Caco-2 (cell line): ENCODE results near the gene BANK1. TPM values are rescaled to one million over a fixed set of nuclear protein-coding genes. Genes with fewer than 3 reads are reported as not detected.

ENCODE experiments used
- BruUV-seq: library from RNA; stranded (reverse); fragments of 400-500 nt; replicated peaks from 2 replicates; lab custom pipeline; 2021; lab: Mats Ljungman, UMichigan
- CTCF ChIA-PET: fragments of 300-600 bp; sonication (Branson Sonifier 250); formaldehyde crosslinking; loops from one replicate; lab custom pipeline; 2022; ENCODE audit warnings: antibody characterized with exemption; lab: Charles Lee
- POLR2A ChIA-PET: fragments of 300-600 bp; sonication (Branson Sonifier 250); formaldehyde crosslinking; loops from one replicate; lab custom pipeline; 2022; ENCODE audit warnings: antibody characterized with exemption; lab: Charles Lee
- DNase-seq, 2 experiments: peaks; one replicate each; pipeline versions ENCODE4 v3.0.0 to v3.0.0-alpha.2; 2020 to 2022
- H3K27me3 ChIP-seq: replicated peaks from 2 replicates; pipeline ENCODE4 v1.6.0; 2011; ENCODE audit warnings: low read length; ENCODE audit not compliant: control insufficient read depth, insufficient read depth
- H3K36me3 ChIP-seq: 2 replicates; pipeline ENCODE4 v1.5.1; 2011; ENCODE audit warnings: low read length; ENCODE audit not compliant: control insufficient read depth, insufficient read depth
- H3K4me1 ChIP-seq: fragments of 250-450 bp; sonication (Bioruptor Pico); 2 replicates; pipeline ENCODE4 v1.5.1; 2020; ENCODE audit warnings: mild to moderate bottlenecking
- H3K4me3 ChIP-seq: 2 replicates; pipeline ENCODE4 v1.5.1; 2011; ENCODE audit warnings: low read depth, mild to moderate bottlenecking, control low read depth, low read length
- H3K9me3 ChIP-seq: fragments of 250-450 bp; sonication (Bioruptor Pico); 2 replicates; pipeline ENCODE4 v1.5.1; 2020; ENCODE audit warnings: mild to moderate bottlenecking, moderate library complexity
- H3K27ac Mint-ChIP-seq: one replicate; pipeline ENCODE4 v1.8.0; 2022; ENCODE audit warnings: mixed read lengths; ENCODE audit not compliant: unreplicated experiment
- H3K27me3 Mint-ChIP-seq: one replicate; pipeline ENCODE4 v1.8.0; 2022; ENCODE audit warnings: mixed read lengths; ENCODE audit not compliant: insufficient read depth, unreplicated experiment
- H3K36me3 Mint-ChIP-seq: one replicate; pipeline ENCODE4 v1.8.0; 2022; ENCODE audit warnings: mild to moderate bottlenecking, mixed read lengths; ENCODE audit not compliant: insufficient read depth, unreplicated experiment
- H3K4me1 Mint-ChIP-seq: one replicate; pipeline ENCODE4 v1.8.0; 2022; ENCODE audit warnings: low read depth, mixed read lengths; ENCODE audit not compliant: unreplicated experiment
- H3K4me3 Mint-ChIP-seq: one replicate; pipeline ENCODE4 v1.8.0; 2022; ENCODE audit warnings: mild to moderate bottlenecking, moderate library complexity, mixed read lengths; ENCODE audit not compliant: unreplicated experiment
- H3K9me3 Mint-ChIP-seq: one replicate; pipeline ENCODE4 v1.8.0; 2022; ENCODE audit warnings: mixed read lengths; ENCODE audit not compliant: unreplicated experiment
- CTCF ChIP-seq, 2 experiments: fragments of 200-600 bp in 1 of 2; IDR thresholded peaks; 1 replicate in 1 of 2; 2 replicates in 1 of 2; pipeline versions ENCODE4 v1.5.1 to v1.8.0; 2011 to 2022; ENCODE audit warnings: antibody characterized with exemption in 1 of 2, control low read depth in 1 of 2, inconsistent platforms in 1 of 2, low read depth in 1 of 2, low read length in 1 of 2, mild to moderate bottlenecking in 1 of 2, moderate library complexity in 1 of 2; ENCODE audit not compliant: insufficient read depth in 1 of 2, severe bottlenecking in 1 of 2, unreplicated experiment in 1 of 2
- intact Hi-C: fragments of 100-400 bp; cut with micrococcal nuclease; formaldehyde crosslinking; loops from one replicate; pipeline ENCODE4 v1.10.0; 2022; ENCODE audit not compliant: unreplicated experiment
- total RNA-seq: library from RNA; stranded (reverse); gene quantifications from 2 replicates; pipeline ENCODE4 v1.2.3, GENCODE V29; 2022

Gene BANK1
- total RNA-seq, 1 experiment from 2014 or later, result 5.7 TPM

- no peak overlapping the region for H3K27ac Mint-ChIP-seq
- TF ChIP-seq CTCF (IDR thresholded peaks at IDR 0.05; ENCODE audit: insufficient read depth in 1 of 2, low read depth in 1 of 2, low read length in 1 of 2, severe bottlenecking in 1 of 2, unreplicated experiment in 1 of 2), result no peak
- Histone ChIP-seq H3K4me3 (no peak overlapping the region), H3K4me1 (no peaks in the 10 kb centered on the region), H3K36me3 (no peaks in the 10 kb centered on the region), H3K27me3 (no peaks in the 10 kb centered on the region), H3K9me3 (no peaks in the 10 kb centered on the region)
- no peaks in the 10 kb centered on the region for H3K36me3 Mint-ChIP-seq
- ChIA-PET POLR2A (no interaction called here), CTCF (no interaction called here)
- H3K9me3 Mint-ChIP-seq, result no peaks in the 10 kb centered on the region
- intact Hi-C loops, result no loop called here
- BruUV-seq, result no TSS peak
- no peak for DNase-seq
- H3K4me3 Mint-ChIP-seq, result no peak overlapping the region
- H3K27me3 Mint-ChIP-seq, result no peaks in the 10 kb centered on the region
- no peaks in the 10 kb centered on the region for H3K4me1 Mint-ChIP-seq
Measured at GRCh38 chr4:101818362-101818761, 27.8 kb downstream of the BANK1 start.

GRCh38 chr4:101823864-101824263, 33.3 kb downstream of the BANK1 start:
- no peaks in the 10 kb centered on the region for H3K4me1 Mint-ChIP-seq
- POLR2A ChIA-PET, result no interaction called here
- Histone ChIP-seq H3K36me3 (no peaks in the 10 kb centered on the region), H3K9me3 (no peaks in the 10 kb centered on the region), H3K4me1 (no peaks in the 10 kb centered on the region), H3K27me3 (no peaks in the 10 kb centered on the region), H3K4me3 (no peak overlapping the region)
- TF ChIP-seq CTCF (IDR thresholded peaks at IDR 0.05; ENCODE audit: insufficient read depth in 1 of 2, low read depth in 1 of 2, low read length in 1 of 2, severe bottlenecking in 1 of 2, unreplicated experiment in 1 of 2), result no peak
- intact Hi-C loops, result no loop called here
- H3K36me3 Mint-ChIP-seq, result no peaks in the 10 kb centered on the region
- no peaks in the 10 kb centered on the region for H3K9me3 Mint-ChIP-seq
- no peak for DNase-seq
- no peak overlapping the region for H3K4me3 Mint-ChIP-seq
- no peak overlapping the region for H3K27ac Mint-ChIP-seq
- CTCF ChIA-PET, result no interaction called here
- BruUV-seq, result no TSS peak
- H3K27me3 Mint-ChIP-seq, result no peaks in the 10 kb centered on the region

GRCh38 chr4:101824500-101824899, 34.0 kb downstream of the BANK1 start:
- no peak for TF ChIP-seq CTCF (IDR thresholded peaks at IDR 0.05; ENCODE audit: insufficient read depth in 1 of 2, low read depth in 1 of 2, low read length in 1 of 2, severe bottlenecking in 1 of 2, unreplicated experiment in 1 of 2)
- Mint-ChIP-seq H3K27me3 (no peaks in the 10 kb centered on the region), H3K4me3 (no peak overlapping the region), H3K9me3 (no peaks in the 10 kb centered on the region), H3K36me3 (no peaks in the 10 kb centered on the region), H3K4me1 (no peaks in the 10 kb centered on the region), H3K27ac (no peak overlapping the region)
- Histone ChIP-seq H3K4me1 (no peaks in the 10 kb centered on the region), H3K36me3 (no peaks in the 10 kb centered on the region), H3K27me3 (no peaks in the 10 kb centered on the region), H3K4me3 (no peak overlapping the region), H3K9me3 (no peaks in the 10 kb centered on the region)
- no TSS peak for BruUV-seq
- ChIA-PET CTCF (no interaction called here), POLR2A (no interaction called here)
- intact Hi-C loops, result no loop called here
- no peak for DNase-seq
